Middle frontal gyrus (tissue), 1 donor: ENCODE results near the gene MEIOB.
"Not testable (repeated sequence)": the region's sequence is repeated elsewhere in the genome, so short reads cannot be mapped to it uniquely, and the experiment has no call there.

Experiments used
- DNase-seq: peaks from one replicate; pipeline ENCODE4 v3.0.0-alpha.2; 2015; ENCODE audit warnings: low spot score; ENCODE audit errors: extremely low spot score

The MEIOB gene

GRCh38 chr16:1877804-1878203, 5.8 kb upstream of the MEIOB start:
- no peak for DNase-seq

- DNase-seq, result no peak
These were observed 5.1 kb upstream of the MEIOB start for GRCh38 chr16:1877089-1877488.

GRCh38 chr16:1876468-1876867, 4.5 kb upstream of the MEIOB start:
- DNase-seq, result no peak

DNA sequence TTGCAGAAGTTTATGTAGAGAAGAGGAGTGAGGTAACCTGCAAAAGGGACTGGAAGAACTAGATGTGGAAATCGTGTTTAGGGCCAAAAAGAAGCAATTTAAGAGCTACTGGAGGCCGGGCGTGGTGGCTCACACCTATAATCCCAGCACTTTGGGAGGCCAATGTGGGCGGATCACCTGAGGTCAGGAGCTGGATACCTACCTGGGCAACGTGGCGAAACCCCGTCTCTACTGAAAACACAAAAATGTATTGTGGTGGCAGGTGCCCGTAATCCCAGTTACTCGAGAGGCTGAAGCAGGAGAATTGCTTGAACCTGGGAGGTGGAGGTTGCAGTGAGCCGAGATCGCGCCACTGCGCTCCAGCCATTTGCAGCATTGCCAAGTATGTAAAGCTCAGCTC, 4.1 kb upstream of the MEIOB start:
- DNase-seq, result not testable (repeated sequence)

- no peak for DNase-seq
These were observed 2.9 kb upstream of the MEIOB start for GRCh38 chr16:1874854-1875253.

DNA sequence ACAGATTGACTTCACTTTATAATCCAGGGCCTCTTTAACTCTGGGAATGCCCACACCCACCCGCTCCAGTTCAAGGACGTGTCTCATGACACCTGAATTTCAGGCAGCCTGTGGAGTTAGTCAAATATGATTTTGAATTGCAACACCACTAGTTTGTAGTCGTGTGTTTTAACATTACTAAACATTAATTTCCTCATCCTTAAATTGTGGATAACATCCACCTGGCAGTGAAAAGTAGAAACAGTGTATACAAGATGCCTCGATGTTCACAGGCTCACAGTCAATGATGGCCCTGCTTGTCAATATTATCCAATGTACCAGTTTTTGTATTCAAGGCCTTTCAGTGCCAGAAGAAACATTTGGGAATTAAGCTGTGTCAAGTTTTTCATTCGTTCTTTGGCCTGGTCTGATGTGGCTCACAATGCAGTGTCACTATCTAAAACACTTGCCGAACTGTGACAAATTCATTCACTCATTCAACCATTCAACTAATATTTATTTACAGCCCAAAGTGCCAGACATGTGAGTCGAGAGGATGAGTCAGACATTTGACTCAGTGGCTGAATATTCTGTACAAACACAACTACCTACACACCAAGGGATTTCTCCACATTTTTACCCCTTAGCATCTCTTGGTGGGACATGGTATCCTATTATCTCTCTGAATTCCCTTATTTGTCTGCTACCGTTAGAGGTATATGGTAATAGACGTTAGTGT, 1.4 kb downstream of the MEIOB start:
- DNase-seq, result no peak

DNA sequence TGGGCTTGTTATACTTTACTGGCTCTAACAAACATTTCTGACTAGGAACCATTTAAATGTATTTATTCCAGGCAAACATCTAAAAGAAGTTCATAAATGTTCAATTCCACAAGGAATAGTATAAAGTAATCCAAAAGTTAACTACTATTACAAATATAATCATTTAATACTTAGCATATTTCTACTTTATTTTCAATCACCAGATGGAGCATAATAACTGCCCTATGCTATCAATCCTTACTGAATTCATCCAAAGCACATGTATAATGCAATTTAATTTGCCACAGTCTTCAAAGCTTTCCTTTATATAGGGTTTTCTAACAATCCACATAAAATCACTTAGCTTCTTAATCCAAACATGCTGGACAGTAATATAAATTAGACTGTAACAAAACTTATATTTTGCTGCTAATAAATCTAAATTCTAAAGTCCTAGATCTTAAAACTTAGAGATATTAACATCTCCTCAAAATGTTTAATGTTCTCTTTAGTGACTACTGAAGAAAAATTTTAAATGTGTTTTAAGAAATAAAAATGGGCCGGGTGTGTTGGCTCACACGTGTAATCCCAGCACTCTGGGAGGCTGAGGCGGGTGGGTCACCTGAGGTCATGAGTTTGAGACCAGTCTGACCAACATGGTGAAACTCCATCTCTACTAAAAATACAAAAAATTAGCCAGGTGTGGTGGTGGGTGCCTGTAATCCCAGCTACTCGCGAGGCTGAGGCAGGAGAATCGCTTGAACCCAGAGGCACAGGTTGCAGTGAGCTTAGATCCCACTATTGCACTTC, 5.9 kb downstream of the MEIOB start:
- no peak for DNase-seq

- no peak for DNase-seq
These were observed 8.1 kb downstream of the MEIOB start for GRCh38 chr16:1863681-1864460.

DNA sequence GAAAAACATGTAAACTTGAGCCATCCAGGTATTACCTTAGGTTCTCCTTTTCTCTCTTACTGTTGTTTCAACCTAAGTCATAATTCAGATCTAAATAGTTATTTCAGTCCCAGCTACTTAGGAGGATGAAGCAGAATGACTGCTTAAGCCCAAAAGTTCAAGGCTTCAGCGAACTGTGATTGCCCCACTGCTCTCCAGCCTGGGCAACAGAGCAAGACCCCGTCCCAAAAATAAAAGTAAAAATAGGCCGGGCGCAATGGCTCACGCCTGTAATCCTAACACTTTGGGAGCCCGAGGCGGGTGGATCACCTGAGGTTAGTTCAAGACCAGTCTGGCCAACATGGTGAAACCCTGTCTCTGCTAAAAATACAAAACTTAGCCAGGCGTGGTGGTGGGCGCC, 9.6 kb downstream of the MEIOB start:
- DNase-seq, result no peak

- DNase-seq, result no peak
These were observed 10.2 kb downstream of the MEIOB start for GRCh38 chr16:1861730-1862129.

- no peak for DNase-seq
These were observed 12.3 kb downstream of the MEIOB start for GRCh38 chr16:1859650-1860049.

GRCh38 chr16:1858189-1858865, 13.6 kb downstream of the MEIOB start:
- no peak for DNase-seq

- no peak for DNase-seq
These were observed 14.4 kb downstream of the MEIOB start for GRCh38 chr16:1857433-1858097.

DNA sequence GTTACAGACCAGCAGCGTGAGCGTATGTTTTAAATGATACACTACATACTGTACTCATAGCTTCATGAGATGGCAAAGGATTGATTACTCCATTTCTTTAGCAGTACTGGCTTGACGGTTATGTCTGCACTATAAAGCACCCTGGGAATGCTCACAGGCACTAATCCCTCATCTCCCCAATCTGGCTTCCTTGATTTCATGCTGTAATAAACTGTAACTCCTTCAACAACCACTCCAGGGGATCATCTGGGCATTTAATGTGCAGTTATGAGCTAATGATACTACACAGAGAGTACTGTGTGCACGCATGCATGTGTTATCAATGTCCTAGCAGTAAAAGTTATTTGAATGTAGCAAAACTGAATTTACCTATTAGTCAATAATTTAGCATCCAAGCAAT, 20.2 kb downstream of the MEIOB start:
- no peak for DNase-seq

- no peak for DNase-seq
These were observed 21.0 kb downstream of the MEIOB start for GRCh38 chr16:1850981-1851380.

DNA sequence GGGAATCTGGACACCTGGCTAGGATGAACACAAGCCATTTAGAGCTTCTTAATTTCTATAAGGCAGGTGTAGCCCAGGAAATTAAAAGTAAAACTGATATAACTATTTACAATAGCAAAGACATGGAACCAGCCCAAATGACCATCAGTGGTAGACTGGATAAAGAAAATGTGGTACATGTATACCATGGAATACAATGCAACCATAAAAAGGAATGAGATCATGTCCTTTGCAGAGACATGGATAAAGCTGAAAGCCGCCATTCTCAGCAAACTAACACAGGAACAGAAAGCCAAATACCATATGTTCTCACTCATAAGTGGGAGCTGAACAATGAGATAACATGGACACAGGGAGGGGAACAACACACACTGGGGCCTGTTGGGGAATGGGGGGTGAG, 25.5 kb downstream of the MEIOB start:
- DNase-seq, result no peak

DNA sequence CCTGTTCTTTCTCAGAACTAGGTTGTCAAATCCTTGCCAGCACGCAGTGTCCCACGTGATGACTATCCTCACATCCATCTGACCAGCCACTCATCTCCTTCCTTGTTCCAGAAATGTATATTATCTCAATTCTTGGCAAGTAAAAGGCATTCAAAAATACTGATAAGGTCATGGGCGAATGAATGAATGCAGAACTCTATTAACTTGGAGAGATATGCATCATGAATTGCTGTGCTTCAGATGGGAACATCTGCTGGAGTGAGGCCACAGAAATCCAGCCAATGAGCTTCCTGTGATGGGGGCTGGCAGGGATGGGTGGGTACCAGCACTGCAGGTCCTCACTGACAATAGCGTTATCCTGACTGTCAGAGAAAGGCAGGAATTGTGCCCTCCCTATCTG, 26.0 kb downstream of the MEIOB start:
- no peak for DNase-seq

DNA sequence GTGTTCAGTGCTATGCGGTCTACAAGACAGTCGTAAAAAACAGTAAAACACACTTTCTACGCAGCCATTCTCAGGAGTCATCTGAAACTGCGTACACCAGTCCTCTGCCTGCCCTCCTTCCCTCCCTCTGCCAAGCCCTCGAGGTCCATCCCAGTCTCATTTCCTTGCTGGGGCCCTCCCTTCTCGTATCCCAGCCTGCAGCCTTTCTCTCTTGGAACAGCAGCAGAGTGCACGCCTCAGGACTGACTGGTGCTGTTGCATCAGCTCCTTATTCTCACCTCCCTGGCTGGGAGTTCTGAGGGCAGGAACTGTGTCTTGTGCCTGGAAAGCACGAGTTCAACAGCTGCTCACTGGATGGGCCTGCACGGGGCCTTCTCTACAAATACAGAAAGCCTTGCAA, 32.4 kb downstream of the MEIOB start:
- DNase-seq, result no peak

GRCh38 chr16:1834096-1834495, 37.9 kb downstream of the MEIOB start:
- DNase-seq, result no peak

DNA sequence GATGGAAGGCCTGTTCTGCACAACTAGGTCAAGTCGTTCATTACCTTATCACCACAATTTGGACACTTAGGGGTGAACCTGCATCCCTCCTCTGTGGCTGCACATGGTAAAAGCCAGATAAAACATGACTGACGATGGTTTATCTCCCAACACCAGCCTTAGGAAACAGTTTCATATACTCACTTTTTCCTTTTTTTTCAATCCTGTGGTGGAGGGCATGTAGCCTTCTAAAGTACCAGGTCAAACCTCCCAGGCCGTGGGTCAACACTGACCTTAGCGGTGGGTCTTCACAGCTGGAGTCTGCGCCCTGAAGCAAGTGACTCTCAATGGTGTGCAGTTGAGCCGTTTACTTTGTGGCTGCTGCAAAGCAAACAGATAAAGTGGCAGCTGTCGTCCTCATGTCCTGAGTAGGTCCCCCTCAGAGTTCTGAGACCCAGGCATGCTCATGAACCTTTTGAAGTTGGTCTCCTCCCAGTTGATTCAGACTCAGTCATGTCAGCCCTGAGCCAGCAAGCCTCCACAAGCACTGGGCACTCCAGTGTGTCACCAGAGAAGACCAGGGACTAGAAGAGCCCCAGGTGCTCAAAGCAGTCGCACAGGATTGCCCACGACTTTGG, 39.0 kb downstream of the MEIOB start:
- DNase-seq, result no peak
